Thymus (tissue), 11 donors: ENCODE measurements around the gene RAPGEFL1. TPM values are rescaled to one million over a fixed set of nuclear protein-coding genes. Genes with fewer than 3 reads are reported as not detected.
"Not testable (repeated sequence)": the region's sequence is repeated elsewhere in the genome, so short reads cannot be mapped to it uniquely, and the experiment has no call there.

Experiments used
- DNase-seq, 9 donors: peaks; one replicate each; pipeline ENCODE4 v3.0.0-alpha.2; 2013; ENCODE audit warnings: low spot score in 9 of 9, low read depth in 6 of 9, missing footprints in 1 of 9
- H3K27ac ChIP-seq, 2 donors: one replicate each; pipeline ENCODE4 v1.5.1; 2013; ENCODE audit warnings: control low read depth in 1 of 2, low read depth in 1 of 2, low read length in 1 of 2, mild to moderate bottlenecking in 1 of 2, moderate library complexity in 1 of 2
- H3K27me3 ChIP-seq, 2 donors: one replicate each; pipeline ENCODE4 v1.5.1; 2013; ENCODE audit warnings: low read length in 1 of 2; ENCODE audit not compliant: control insufficient read depth in 2 of 2, insufficient read depth in 1 of 2
- H3K36me3 ChIP-seq, 2 donors: one replicate each; pipeline ENCODE4 v1.5.1; 2013; ENCODE audit warnings: low read length in 1 of 2, mild to moderate bottlenecking in 1 of 2, moderate library complexity in 1 of 2; ENCODE audit not compliant: control insufficient read depth in 2 of 2, insufficient read depth in 2 of 2
- H3K4me1 ChIP-seq, 2 donors: one replicate each; pipeline ENCODE4 v1.5.1; 2013; ENCODE audit warnings: low read length in 2 of 2; ENCODE audit not compliant: control insufficient read depth in 2 of 2, insufficient read depth in 2 of 2
- H3K4me3 ChIP-seq, 2 donors: one replicate each; pipeline ENCODE4 v1.5.1; 2013; ENCODE audit warnings: low read length in 2 of 2, control low read depth in 1 of 2, mild to moderate bottlenecking in 1 of 2
- H3K9me3 ChIP-seq, 2 donors: one replicate each; pipeline ENCODE4 v1.5.1; 2013; ENCODE audit warnings: low read length in 1 of 2, mild to moderate bottlenecking in 1 of 2; ENCODE audit not compliant: control insufficient read depth in 2 of 2, insufficient read depth in 1 of 2
- WGBS: extraction: QIAGEN DNeasy Blood & Tissue Kit; methylation state at CpG from one replicate; pipeline ENCODE4 v1.1.7; 2013; 5-methylcytosine and 5-hydroxymethylcytosine counted together
- polyA plus RNA-seq: library from polyadenylated mRNA; stranded (reverse); fragments of 200-250 nt; gene quantifications from one replicate; pipeline ENCODE4 v1.2.3, GENCODE V29; 2013
- total RNA-seq: library from RNA; stranded (reverse); fragments of 120-200 nt; gene quantifications from one replicate; pipeline ENCODE4 v1.2.4, GENCODE V29; 2013
- donor health status: healthy.

RAPGEFL1 gene
- total and polyA plus RNA-seq, 2 donors, result 0.99 to 17.4 TPM

GRCh38 chr17:40192961-40193360 lies 15.7 kb downstream of the RAPGEFL1 start:
- no peak for DNase-seq
- Histone ChIP-seq H3K4me1 (peaks cover 5 to 15% of the 10 kb centered on the region in 2 donors), H3K27ac (no peak overlapping the region), H3K27me3 (peaks cover 0 to 18% of the 10 kb centered on the region in 2 donors), H3K9me3 (peaks cover 0 to 9% of the 10 kb centered on the region in 2 donors), H3K4me3 (no peak overlapping the region), H3K36me3 (no peaks in the 10 kb centered on the region)
- 99% methylated on average over 2 of the region's 2 CpGs for WGBS

- WGBS, result 78% methylated on average over 2 of the region's 2 CpGs
Observed at GRCh38 chr17:40194821-40195220, 17.6 kb downstream of the RAPGEFL1 start.

GRCh38 chr17:40197550-40197949 lies 20.3 kb downstream of the RAPGEFL1 start:
- Histone ChIP-seq H3K27me3 (no peaks in the 10 kb centered on the region), H3K4me1 (no peaks in the 10 kb centered on the region), H3K9me3 (peaks cover 0 to 4% of the 10 kb centered on the region in 2 donors), H3K4me3 (no peak overlapping the region), H3K27ac (no peak overlapping the region), H3K36me3 (no peaks in the 10 kb centered on the region)
- no peak for DNase-seq
- 84% methylated on average over 1 of the region's 1 CpG for WGBS

More at GRCh38 chr17:40194821-40195220, 17.6 kb downstream of the RAPGEFL1 start:
- Histone ChIP-seq H3K27ac (no peak overlapping the region), H3K36me3 (no peaks in the 10 kb centered on the region), H3K9me3 (peaks cover 0 to 9% of the 10 kb centered on the region in 2 donors), H3K27me3 (peaks cover 0 to 18% of the 10 kb centered on the region in 2 donors), H3K4me3 (no peak overlapping the region), H3K4me1 (peaks cover 5 to 15% of the 10 kb centered on the region in 2 donors)
- DNase-seq, result no peak

- WGBS, result 68% methylated on average over 8 of the region's 8 CpGs
- H3K27me3 ChIP-seq, H3K36me3 ChIP-seq, H3K4me3 ChIP-seq, H3K4me1 ChIP-seq, DNase-seq, H3K27ac ChIP-seq, H3K9me3 ChIP-seq: not testable (repeated sequence)
Observed at GRCh38 chr17:40197965-40198456, 20.7 kb downstream of the RAPGEFL1 start.

GRCh38 chr17:40198576-40198975 lies 21.3 kb downstream of the RAPGEFL1 start:
- H3K36me3 ChIP-seq, result no peaks in the 10 kb centered on the region
- DNase-seq, result no peak
- peaks cover 0 to 4% of the 10 kb centered on the region in 2 donors for H3K9me3 ChIP-seq
- 89% methylated on average over 5 of the region's 5 CpGs for WGBS
- no peaks in the 10 kb centered on the region for H3K27me3 ChIP-seq
- no peak overlapping the region for H3K27ac ChIP-seq
- no peaks in the 10 kb centered on the region for H3K4me1 ChIP-seq
- no peak overlapping the region for H3K4me3 ChIP-seq

- H3K27me3 ChIP-seq, result no peaks in the 10 kb centered on the region
- no peaks in the 10 kb centered on the region for H3K9me3 ChIP-seq
- H3K4me3 ChIP-seq, result no peak overlapping the region
- no peak overlapping the region for H3K27ac ChIP-seq
- no peak for DNase-seq
- WGBS, result 88% methylated on average over 4 of the region's 4 CpGs
- H3K36me3 ChIP-seq, result no peaks in the 10 kb centered on the region
- no peaks in the 10 kb centered on the region for H3K4me1 ChIP-seq
Observed at GRCh38 chr17:40203131-40203530, 25.9 kb downstream of the RAPGEFL1 start.

GRCh38 chr17:40206193-40206592 lies 28.9 kb downstream of the RAPGEFL1 start:
- not testable (repeated sequence) for H3K4me3 ChIP-seq, H3K36me3 ChIP-seq, DNase-seq, H3K9me3 ChIP-seq, H3K4me1 ChIP-seq, H3K27ac ChIP-seq, H3K27me3 ChIP-seq
- WGBS, result 90% methylated on average over 8 of the region's 8 CpGs

- Histone ChIP-seq H3K4me3 (no peak overlapping the region), H3K27me3 (no peaks in the 10 kb centered on the region), H3K27ac (no peak overlapping the region), H3K36me3 (no peaks in the 10 kb centered on the region), H3K9me3 (no peaks in the 10 kb centered on the region), H3K4me1 (no peaks in the 10 kb centered on the region)
- DNase-seq, result no peak
- WGBS, result 97% methylated on average over 2 of the region's 2 CpGs
Observed at GRCh38 chr17:40209404-40210093, 32.3 kb downstream of the RAPGEFL1 start.

- DNase-seq, H3K9me3 ChIP-seq, H3K27ac ChIP-seq, H3K4me3 ChIP-seq, H3K36me3 ChIP-seq, H3K27me3 ChIP-seq, H3K4me1 ChIP-seq: not testable (repeated sequence)
- WGBS, result 97% methylated on average over 6 of the region's 6 CpGs
Observed at GRCh38 chr17:40213914-40214313, 36.6 kb downstream of the RAPGEFL1 start.
